Measurements from ENCODE around the gene BUB3.

BUB3 gene

GRCh38 chr10:123205041-123205440 lies 50.8 kb downstream of the BUB3 start:
- TF ChIP-seq CEBPB (IDR thresholded peaks at IDR 0.05): no peak
- no peak for TF ChIP-seq FOXM1 (IDR thresholded peaks at IDR 0.05; ENCODE audit: borderline replicate concordance, low read depth)
- no peak for TF ChIP-seq USF1 (IDR thresholded peaks at IDR 0.05)
- no peak for TF ChIP-seq EP300 (IDR thresholded peaks at IDR 0.05; ENCODE audit: borderline replicate concordance)

GRCh38 chr10:123212063-123212462 lies 57.9 kb downstream of the BUB3 start:
- TF ChIP-seq CEBPB (IDR thresholded peaks at IDR 0.05): no peak
- TF ChIP-seq TEAD4 (IDR thresholded peaks at IDR 0.05): no peak
- no peak for TF ChIP-seq MAX (IDR thresholded peaks at IDR 0.05)
- TF ChIP-seq RAD21 (IDR thresholded peaks at IDR 0.05; ENCODE audit: low read depth): no peak
- TF ChIP-seq FOXM1 (IDR thresholded peaks at IDR 0.05; ENCODE audit: borderline replicate concordance, low read depth): no peak
- no peak for TF ChIP-seq TCF12 (IDR thresholded peaks at IDR 0.05; ENCODE audit: low read depth)
- TF ChIP-seq ZBTB7A (IDR thresholded peaks at IDR 0.05; ENCODE audit: low read depth): no peak
- TF ChIP-seq CREB1 (IDR thresholded peaks at IDR 0.05; ENCODE audit: low read depth): no peak
- no peak for TF ChIP-seq USF1 (IDR thresholded peaks at IDR 0.05)
- no peak for TF ChIP-seq REST (IDR thresholded peaks at IDR 0.05; ENCODE audit: low read depth)
- TF ChIP-seq TAF1 (IDR thresholded peaks at IDR 0.05; ENCODE audit: low read depth): no peak
- no peak for TF ChIP-seq EGR1 (IDR thresholded peaks at IDR 0.05)
- TF ChIP-seq EP300 (IDR thresholded peaks at IDR 0.05; ENCODE audit: borderline replicate concordance): no peak
- no peak for TF ChIP-seq YY1 (IDR thresholded peaks at IDR 0.05; ENCODE audit: low read depth)
- no peak for TF ChIP-seq NFIC (IDR thresholded peaks at IDR 0.05)

- TF ChIP-seq REST (IDR thresholded peaks at IDR 0.05; ENCODE audit: low read depth) (no peak), TAF1 (IDR thresholded peaks at IDR 0.05; ENCODE audit: low read depth) (no peak), ZBTB7A (IDR thresholded peaks at IDR 0.05; ENCODE audit: low read depth) (no peak)
Observed at GRCh38 chr10:123212640-123213039, 58.4 kb downstream of the BUB3 start.

- no peak for TF ChIP-seq USF1 (IDR thresholded peaks at IDR 0.05)
- TF ChIP-seq REST (IDR thresholded peaks at IDR 0.05; ENCODE audit: low read depth): no peak
- no peak for TF ChIP-seq CREB1 (IDR thresholded peaks at IDR 0.05; ENCODE audit: low read depth)
- no peak for TF ChIP-seq CEBPB (IDR thresholded peaks at IDR 0.05)
- TF ChIP-seq EGR1 (IDR thresholded peaks at IDR 0.05): no peak
- no peak for TF ChIP-seq NFIC (IDR thresholded peaks at IDR 0.05)
- no peak for TF ChIP-seq MAX (IDR thresholded peaks at IDR 0.05)
- TF ChIP-seq EP300 (IDR thresholded peaks at IDR 0.05; ENCODE audit: borderline replicate concordance): no peak
- no peak for TF ChIP-seq TCF12 (IDR thresholded peaks at IDR 0.05; ENCODE audit: low read depth)
- TF ChIP-seq YY1 (IDR thresholded peaks at IDR 0.05; ENCODE audit: low read depth): no peak
- TF ChIP-seq TEAD4 (IDR thresholded peaks at IDR 0.05): no peak
- no peak for TF ChIP-seq ZBTB7A (IDR thresholded peaks at IDR 0.05; ENCODE audit: low read depth)
- TF ChIP-seq RAD21 (IDR thresholded peaks at IDR 0.05; ENCODE audit: low read depth): no peak
Observed at GRCh38 chr10:123213192-123213591, 59.0 kb downstream of the BUB3 start.

Data from Ishikawa (cell line).